OCI-LY3 (cell line): ENCODE data around the gene ACAA1.

ENCODE experiments used
- EZH2phosphoT487 ChIP-seq: fragments of 200-600 bp; shearing (Covaris generic); IDR thresholded peaks from 2 replicates; pipeline ENCODE4 v1.6.1; 2018; ENCODE audit warnings: antibody characterized with exemption, mixed run types, low read depth
- TF ChIP-seq, protein P1 (sequence below): fragments of 200-600, 300-600 bp; sonication (generic); IDR thresholded peaks from 2 replicates; pipeline ENCODE4 v1.5.1; 2014; ENCODE audit warnings: antibody characterized with exemption, low read length, low read depth

- TF ChIP-seq, protein P1, sequence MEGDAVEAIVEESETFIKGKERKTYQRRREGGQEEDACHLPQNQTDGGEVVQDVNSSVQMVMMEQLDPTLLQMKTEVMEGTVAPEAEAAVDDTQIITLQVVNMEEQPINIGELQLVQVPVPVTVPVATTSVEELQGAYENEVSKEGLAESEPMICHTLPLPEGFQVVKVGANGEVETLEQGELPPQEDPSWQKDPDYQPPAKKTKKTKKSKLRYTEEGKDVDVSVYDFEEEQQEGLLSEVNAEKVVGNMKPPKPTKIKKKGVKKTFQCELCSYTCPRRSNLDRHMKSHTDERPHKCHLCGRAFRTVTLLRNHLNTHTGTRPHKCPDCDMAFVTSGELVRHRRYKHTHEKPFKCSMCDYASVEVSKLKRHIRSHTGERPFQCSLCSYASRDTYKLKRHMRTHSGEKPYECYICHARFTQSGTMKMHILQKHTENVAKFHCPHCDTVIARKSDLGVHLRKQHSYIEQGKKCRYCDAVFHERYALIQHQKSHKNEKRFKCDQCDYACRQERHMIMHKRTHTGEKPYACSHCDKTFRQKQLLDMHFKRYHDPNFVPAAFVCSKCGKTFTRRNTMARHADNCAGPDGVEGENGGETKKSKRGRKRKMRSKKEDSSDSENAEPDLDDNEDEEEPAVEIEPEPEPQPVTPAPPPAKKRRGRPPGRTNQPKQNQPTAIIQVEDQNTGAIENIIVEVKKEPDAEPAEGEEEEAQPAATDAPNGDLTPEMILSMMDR = no peak
- TF ChIP-seq EZH2phosphoT487 = no peak
Observed at GRCh38 chr3:38126121-38126892, 10.6 kb downstream of the ACAA1 start.
